Measurements from ENCODE around the gene RERG. TPM values are rescaled to one million over a fixed set of nuclear protein-coding genes. Genes with fewer than 3 reads are reported as not detected.
A peak's percentile ranks its signal among the peaks of the same experiment; 100 is the strongest.

The RERG gene
- total and polyA plus RNA-seq, 5 donors from 2014 or later: not detected

DNA sequence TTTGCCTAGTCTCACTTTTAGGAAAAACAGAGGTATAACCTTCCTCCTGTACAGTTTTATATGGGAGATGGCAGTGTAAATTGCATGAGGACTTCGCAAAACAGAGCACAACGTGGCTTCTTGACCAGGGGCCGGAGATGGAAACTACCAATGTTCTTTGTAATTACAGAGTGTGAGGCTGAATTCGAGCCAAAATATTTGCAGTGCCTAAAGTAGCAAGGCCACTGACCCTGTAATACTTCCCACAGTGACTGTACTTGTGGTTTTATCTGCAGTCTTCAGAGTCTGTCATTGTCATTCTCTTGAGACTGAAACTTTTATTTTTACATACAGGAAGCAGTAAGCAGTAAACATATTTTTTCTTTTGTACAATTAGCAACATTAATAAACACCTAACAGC lies 98.9 kb downstream of the RERG start:
- no peaks in the 10 kb centered on the region for H3K36me3 ChIP-seq (ENCODE audit: control insufficient read depth, insufficient read depth, low read length)
- no peaks in the 10 kb centered on the region for H3K4me1 Mint-ChIP-seq

DNA sequence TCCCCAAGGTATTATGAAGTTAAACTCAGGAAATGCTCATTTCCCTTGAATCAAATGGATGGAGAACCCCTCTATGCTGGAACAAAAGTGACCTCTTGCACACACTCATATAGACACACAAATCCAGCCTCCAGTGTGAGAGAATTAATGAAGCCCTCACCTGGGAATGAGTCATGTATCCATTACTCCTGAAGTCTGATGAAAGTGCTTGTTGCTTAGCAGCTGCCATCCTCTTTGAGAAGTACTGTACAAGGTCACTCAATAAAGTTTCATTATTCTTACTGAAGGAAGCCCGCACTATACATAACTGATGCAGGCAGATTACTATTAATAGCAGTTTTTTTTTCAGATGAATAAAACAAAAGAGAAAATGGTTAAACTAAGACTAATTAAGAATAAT lies 102.3 kb downstream of the RERG start:
- Mint-ChIP-seq H3K4me1 (no peaks in the 10 kb centered on the region), H3K36me3 (no peaks in the 10 kb centered on the region), H3K27me3 (peaks cover 10% of the 10 kb centered on the region), H3K27ac (no peak overlapping the region), H3K4me3 (no peak overlapping the region), H3K9me3 (peaks cover 0 to 2% (median 0%) of the 10 kb centered on the region in 7 donors)
- H3K4me1 ChIP-seq (ENCODE audit: control insufficient read depth, insufficient read depth, low read length, poor library complexity, severe bottlenecking): no peaks in the 10 kb centered on the region
- no peaks in the 10 kb centered on the region for H3K9me3 ChIP-seq (ENCODE audit: control insufficient read depth in 2 of 2, low read length in 2 of 2)
- H3K27me3 ChIP-seq (ENCODE audit: control insufficient read depth, insufficient read depth, low read length): peaks cover 3% of the 10 kb centered on the region
- DNase-seq (no peak), ATAC-seq (ENCODE audit: low read depth in 2 of 2) (no peak)
- H3K4me3 ChIP-seq (ENCODE audit: low read depth, low read length): no peak overlapping the region
- no peak overlapping the region for H3K27ac ChIP-seq (ENCODE audit: insufficient read depth, low read length, poor library complexity, severe bottlenecking)
- no peaks in the 10 kb centered on the region for H3K36me3 ChIP-seq (ENCODE audit: control insufficient read depth, insufficient read depth, low read length)

More for the DNA sequence above, 98.9 kb downstream of the RERG start:
- no peaks in the 10 kb centered on the region for H3K36me3 Mint-ChIP-seq
- no peak for DNase-seq
- H3K27me3 Mint-ChIP-seq: peaks cover 9% of the 10 kb centered on the region
- H3K4me3 Mint-ChIP-seq: no peak overlapping the region
- no peaks in the 10 kb centered on the region for H3K4me1 ChIP-seq (ENCODE audit: control insufficient read depth, insufficient read depth, low read length, poor library complexity, severe bottlenecking)
- H3K27ac Mint-ChIP-seq: no peak overlapping the region
- no peak for ATAC-seq (ENCODE audit: low read depth in 2 of 2)
- H3K27ac ChIP-seq (ENCODE audit: insufficient read depth, low read length, poor library complexity, severe bottlenecking): no peak overlapping the region
- H3K9me3 Mint-ChIP-seq: peaks cover 0 to 2% (median 0%) of the 10 kb centered on the region in 7 donors
- H3K27me3 ChIP-seq (ENCODE audit: control insufficient read depth, insufficient read depth, low read length): peaks cover 1% of the 10 kb centered on the region
- no peak overlapping the region for H3K4me3 ChIP-seq (ENCODE audit: low read depth, low read length)
- H3K9me3 ChIP-seq (ENCODE audit: control insufficient read depth in 2 of 2, low read length in 2 of 2): no peaks in the 10 kb centered on the region

DNA sequence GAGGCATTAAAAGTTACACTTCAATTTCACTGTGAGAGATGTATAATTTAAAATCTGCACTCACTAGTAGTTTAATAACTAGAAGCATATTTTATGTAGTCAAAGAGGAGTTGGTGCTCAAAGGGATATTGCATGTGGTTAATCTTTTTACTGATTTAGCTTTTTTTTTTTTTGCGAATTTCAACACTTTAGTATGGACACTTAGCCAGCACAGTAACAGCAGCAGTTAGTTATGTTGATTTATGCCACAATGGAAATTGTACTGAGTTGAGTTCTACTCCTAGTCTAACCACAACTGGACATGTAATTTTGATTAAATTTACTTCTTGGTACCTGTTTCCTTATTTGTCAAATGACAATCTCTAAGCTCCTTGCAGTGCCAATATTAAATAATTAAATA lies 104.2 kb downstream of the RERG start:
- Mint-ChIP-seq H3K27me3 (peaks cover 15% of the 10 kb centered on the region), H3K4me3 (no peak overlapping the region), H3K4me1 (no peaks in the 10 kb centered on the region), H3K36me3 (no peaks in the 10 kb centered on the region), H3K27ac (no peak overlapping the region), H3K9me3 (peaks cover 0 to 2% (median 0%) of the 10 kb centered on the region in 7 donors)
- Histone ChIP-seq H3K9me3 (ENCODE audit: control insufficient read depth in 2 of 2, low read length in 2 of 2) (no peaks in the 10 kb centered on the region), H3K4me1 (ENCODE audit: control insufficient read depth, insufficient read depth, low read length, poor library complexity, severe bottlenecking) (no peaks in the 10 kb centered on the region), H3K4me3 (ENCODE audit: low read depth, low read length) (no peak overlapping the region), H3K27me3 (ENCODE audit: control insufficient read depth, insufficient read depth, low read length) (peaks cover 3% of the 10 kb centered on the region), H3K27ac (ENCODE audit: insufficient read depth, low read length, poor library complexity, severe bottlenecking) (no peak overlapping the region), H3K36me3 (ENCODE audit: control insufficient read depth, insufficient read depth, low read length) (no peaks in the 10 kb centered on the region)
- ATAC-seq (ENCODE audit: low read depth in 2 of 2): no peak
- DNase-seq: no peak

DNA sequence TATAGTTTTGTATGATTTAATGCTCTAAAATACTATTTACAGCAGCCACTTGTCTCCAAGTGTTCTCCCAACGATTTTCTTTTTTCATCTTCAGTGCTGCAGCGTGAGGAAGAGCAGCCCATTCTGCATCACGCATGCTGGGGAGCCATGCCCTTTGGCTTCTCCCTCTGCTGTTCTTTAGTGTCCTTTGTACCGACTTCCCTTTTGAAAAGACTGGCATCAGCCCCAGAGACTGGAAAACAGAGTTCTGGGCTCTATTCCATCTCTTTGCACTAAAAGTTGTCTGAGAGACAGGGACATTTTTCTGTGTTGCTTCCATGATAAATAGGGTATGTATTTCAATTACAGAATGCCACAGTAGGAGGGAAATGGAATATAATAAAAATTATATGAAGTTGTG lies 105.1 kb downstream of the RERG start:
- no peaks in the 10 kb centered on the region for H3K4me1 ChIP-seq (ENCODE audit: control insufficient read depth, insufficient read depth, low read length, poor library complexity, severe bottlenecking)
- DNase-seq (no peak), ATAC-seq (ENCODE audit: low read depth in 2 of 2) (no peak)
- peaks cover 3% of the 10 kb centered on the region for H3K27me3 ChIP-seq (ENCODE audit: control insufficient read depth, insufficient read depth, low read length)
- Mint-ChIP-seq H3K4me3 (no peak overlapping the region), H3K4me1 (no peaks in the 10 kb centered on the region), H3K27me3 (peaks cover 15% of the 10 kb centered on the region), H3K27ac (peak overlapping the region in 1 of 3 donors; percentile 10), H3K9me3 (peaks cover 0 to 2% (median 0%) of the 10 kb centered on the region in 7 donors), H3K36me3 (no peaks in the 10 kb centered on the region)
- H3K36me3 ChIP-seq (ENCODE audit: control insufficient read depth, insufficient read depth, low read length): no peaks in the 10 kb centered on the region
- no peak overlapping the region for H3K4me3 ChIP-seq (ENCODE audit: low read depth, low read length)
- H3K9me3 ChIP-seq (ENCODE audit: control insufficient read depth in 2 of 2, low read length in 2 of 2): no peaks in the 10 kb centered on the region
- H3K27ac ChIP-seq (ENCODE audit: insufficient read depth, low read length, poor library complexity, severe bottlenecking): no peak overlapping the region

GRCh38 chr12:15115434-15115833 lies 105.8 kb downstream of the RERG start:
- Mint-ChIP-seq H3K9me3 (peaks cover 0 to 2% (median 0%) of the 10 kb centered on the region in 7 donors), H3K27me3 (peaks cover 15% of the 10 kb centered on the region), H3K4me1 (no peaks in the 10 kb centered on the region), H3K4me3 (no peak overlapping the region), H3K27ac (no peak overlapping the region), H3K36me3 (no peaks in the 10 kb centered on the region)
- no peak overlapping the region for H3K27ac ChIP-seq (ENCODE audit: insufficient read depth, low read length, poor library complexity, severe bottlenecking)
- ATAC-seq (ENCODE audit: low read depth in 2 of 2): no peak
- no peaks in the 10 kb centered on the region for H3K4me1 ChIP-seq (ENCODE audit: control insufficient read depth, insufficient read depth, low read length, poor library complexity, severe bottlenecking)
- no peak for DNase-seq
- H3K9me3 ChIP-seq (ENCODE audit: control insufficient read depth in 2 of 2, low read length in 2 of 2): no peaks in the 10 kb centered on the region
- H3K27me3 ChIP-seq (ENCODE audit: control insufficient read depth, insufficient read depth, low read length): peaks cover 3% of the 10 kb centered on the region
- no peaks in the 10 kb centered on the region for H3K36me3 ChIP-seq (ENCODE audit: control insufficient read depth, insufficient read depth, low read length)
- H3K4me3 ChIP-seq (ENCODE audit: low read depth, low read length): no peak overlapping the region

DNA sequence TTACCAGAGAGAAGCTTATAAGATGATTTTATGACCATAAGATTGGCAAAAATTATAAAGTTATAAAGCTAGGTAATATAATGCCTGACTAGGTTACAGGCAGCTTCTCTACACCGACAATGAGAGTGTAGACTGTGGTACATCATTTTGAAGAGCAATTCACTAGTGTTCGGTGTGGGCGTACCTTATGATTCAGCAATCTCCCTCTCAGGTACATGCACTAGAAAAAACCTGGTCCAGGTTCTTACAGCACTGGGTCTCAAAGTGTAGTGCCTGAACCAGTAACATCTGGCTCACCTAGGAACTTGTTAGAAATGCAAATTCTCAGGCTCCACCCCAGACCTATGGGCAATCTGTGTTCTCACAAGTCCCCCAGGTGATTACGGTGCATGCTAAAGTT lies 106.7 kb downstream of the RERG start:
- H3K4me1 ChIP-seq (ENCODE audit: control insufficient read depth, insufficient read depth, low read length, poor library complexity, severe bottlenecking): no peaks in the 10 kb centered on the region
- Mint-ChIP-seq H3K27ac (no peak overlapping the region), H3K4me1 (no peaks in the 10 kb centered on the region), H3K36me3 (no peaks in the 10 kb centered on the region), H3K9me3 (peaks cover 0 to 2% (median 0%) of the 10 kb centered on the region in 7 donors), H3K27me3 (peaks cover 16% of the 10 kb centered on the region), H3K4me3 (no peak overlapping the region)
- H3K9me3 ChIP-seq (ENCODE audit: control insufficient read depth in 2 of 2, low read length in 2 of 2): no peaks in the 10 kb centered on the region
- ATAC-seq (ENCODE audit: low read depth in 2 of 2) (no peak), DNase-seq (no peak)
- H3K4me3 ChIP-seq (ENCODE audit: low read depth, low read length): no peak overlapping the region
- peaks cover 3% of the 10 kb centered on the region for H3K27me3 ChIP-seq (ENCODE audit: control insufficient read depth, insufficient read depth, low read length)
- H3K27ac ChIP-seq (ENCODE audit: insufficient read depth, low read length, poor library complexity, severe bottlenecking): no peak overlapping the region
- no peaks in the 10 kb centered on the region for H3K36me3 ChIP-seq (ENCODE audit: control insufficient read depth, insufficient read depth, low read length)

- Histone ChIP-seq H3K9me3 (ENCODE audit: control insufficient read depth in 2 of 2, low read length in 2 of 2) (no peaks in the 10 kb centered on the region), H3K27me3 (ENCODE audit: control insufficient read depth, insufficient read depth, low read length) (peaks cover 3% of the 10 kb centered on the region), H3K36me3 (ENCODE audit: control insufficient read depth, insufficient read depth, low read length) (no peaks in the 10 kb centered on the region), H3K4me3 (ENCODE audit: low read depth, low read length) (no peak overlapping the region), H3K27ac (ENCODE audit: insufficient read depth, low read length, poor library complexity, severe bottlenecking) (no peak overlapping the region), H3K4me1 (ENCODE audit: control insufficient read depth, insufficient read depth, low read length, poor library complexity, severe bottlenecking) (no peaks in the 10 kb centered on the region)
- Mint-ChIP-seq H3K36me3 (no peaks in the 10 kb centered on the region), H3K4me1 (peaks cover 0 to 8% (median 3%) of the 10 kb centered on the region in 4 donors), H3K27ac (no peak overlapping the region), H3K4me3 (no peak overlapping the region), H3K27me3 (peaks cover 12% of the 10 kb centered on the region), H3K9me3 (peaks cover 0 to 4% (median 3%) of the 10 kb centered on the region in 7 donors)
- ATAC-seq (ENCODE audit: low read depth in 2 of 2) (no peak), DNase-seq (no peak)
Measured at GRCh38 chr12:15092826-15093225, 128.4 kb downstream of the RERG start.

- H3K4me1 ChIP-seq (ENCODE audit: control insufficient read depth, insufficient read depth, low read length, poor library complexity, severe bottlenecking): no peaks in the 10 kb centered on the region
- Mint-ChIP-seq H3K27ac (no peak overlapping the region), H3K9me3 (peaks cover 0 to 4% (median 3%) of the 10 kb centered on the region in 7 donors), H3K27me3 (peaks cover 17% of the 10 kb centered on the region), H3K4me3 (no peak overlapping the region), H3K4me1 (peaks cover 0 to 14% (median 7%) of the 10 kb centered on the region in 4 donors), H3K36me3 (no peaks in the 10 kb centered on the region)
- no peak for ATAC-seq (ENCODE audit: low read depth in 2 of 2)
- H3K36me3 ChIP-seq (ENCODE audit: control insufficient read depth, insufficient read depth, low read length): no peaks in the 10 kb centered on the region
- no peak overlapping the region for H3K4me3 ChIP-seq (ENCODE audit: low read depth, low read length)
- no peak for DNase-seq
- peaks cover 6% of the 10 kb centered on the region for H3K27me3 ChIP-seq (ENCODE audit: control insufficient read depth, insufficient read depth, low read length)
- no peak overlapping the region for H3K27ac ChIP-seq (ENCODE audit: insufficient read depth, low read length, poor library complexity, severe bottlenecking)
- no peaks in the 10 kb centered on the region for H3K9me3 ChIP-seq (ENCODE audit: control insufficient read depth in 2 of 2, low read length in 2 of 2)
Measured at GRCh38 chr12:15090441-15090840, 130.8 kb downstream of the RERG start.
